ENCODE measurements around the gene GART.

The GART gene

DNA sequence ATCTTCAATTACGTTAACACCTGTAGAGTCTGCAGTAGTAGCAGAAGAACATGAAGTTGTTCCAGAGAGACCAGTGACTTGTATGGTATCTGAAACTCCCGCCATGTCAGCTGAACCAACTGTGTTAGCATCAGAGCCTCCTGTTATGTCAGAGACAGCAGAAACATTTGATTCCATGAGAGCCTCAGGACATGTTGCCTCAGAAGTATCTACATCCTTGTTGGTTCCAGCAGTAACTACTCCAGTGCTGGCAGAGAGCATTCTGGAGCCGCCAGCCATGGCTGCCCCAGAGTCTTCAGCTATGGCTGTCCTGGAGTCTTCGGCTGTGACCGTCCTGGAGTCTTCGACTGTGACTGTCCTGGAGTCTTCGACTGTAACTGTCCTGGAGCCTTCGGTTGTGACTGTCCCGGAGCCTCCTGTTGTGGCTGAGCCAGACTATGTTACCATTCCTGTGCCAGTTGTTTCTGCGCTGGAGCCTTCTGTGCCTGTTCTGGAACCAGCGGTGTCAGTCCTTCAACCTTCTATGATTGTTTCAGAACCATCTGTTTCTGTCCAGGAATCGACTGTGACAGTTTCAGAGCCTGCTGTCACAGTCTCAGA is 11.2 kb upstream of the GART start:
- DNase-seq (ENCODE audit: low spot score): no peak

DNA sequence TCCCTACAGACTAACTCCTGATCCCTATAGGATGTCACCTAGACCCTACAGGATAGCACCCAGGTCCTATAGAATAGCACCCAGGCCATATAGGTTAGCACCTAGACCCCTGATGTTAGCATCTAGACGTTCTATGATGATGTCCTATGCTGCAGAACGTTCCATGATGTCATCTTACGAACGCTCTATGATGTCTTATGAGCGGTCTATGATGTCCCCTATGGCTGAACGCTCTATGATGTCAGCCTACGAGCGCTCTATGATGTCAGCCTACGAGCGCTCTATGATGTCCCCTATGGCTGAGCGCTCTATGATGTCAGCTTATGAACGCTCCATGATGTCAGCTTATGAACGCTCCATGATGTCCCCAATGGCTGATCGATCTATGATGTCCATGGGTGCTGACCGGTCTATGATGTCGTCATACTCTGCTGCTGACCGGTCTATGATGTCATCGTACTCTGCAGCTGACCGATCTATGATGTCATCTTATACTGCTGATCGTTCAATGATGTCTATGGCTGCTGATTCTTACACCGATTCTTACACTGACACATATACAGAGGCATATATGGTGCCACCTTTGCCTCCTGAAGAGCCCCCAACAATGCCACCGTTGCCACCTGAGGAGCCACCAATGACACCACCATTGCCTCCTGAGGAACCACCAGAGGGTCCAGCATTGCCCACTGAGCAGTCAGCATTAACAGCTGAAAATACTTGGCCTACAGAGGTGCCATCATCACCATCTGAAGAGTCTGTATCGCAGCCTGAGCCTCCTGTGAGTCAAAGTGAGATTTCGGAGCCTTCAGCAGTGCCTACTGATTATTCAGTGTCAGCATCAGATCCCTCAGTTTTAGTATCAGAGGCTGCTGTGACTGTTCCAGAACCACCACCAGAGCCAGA is 10.4 kb upstream of the GART start:
- no peak for DNase-seq (ENCODE audit: low spot score)

GRCh38 chr21:33551664-33552063 is 9.7 kb upstream of the GART start:
- no peak for DNase-seq (ENCODE audit: low spot score)

DNA sequence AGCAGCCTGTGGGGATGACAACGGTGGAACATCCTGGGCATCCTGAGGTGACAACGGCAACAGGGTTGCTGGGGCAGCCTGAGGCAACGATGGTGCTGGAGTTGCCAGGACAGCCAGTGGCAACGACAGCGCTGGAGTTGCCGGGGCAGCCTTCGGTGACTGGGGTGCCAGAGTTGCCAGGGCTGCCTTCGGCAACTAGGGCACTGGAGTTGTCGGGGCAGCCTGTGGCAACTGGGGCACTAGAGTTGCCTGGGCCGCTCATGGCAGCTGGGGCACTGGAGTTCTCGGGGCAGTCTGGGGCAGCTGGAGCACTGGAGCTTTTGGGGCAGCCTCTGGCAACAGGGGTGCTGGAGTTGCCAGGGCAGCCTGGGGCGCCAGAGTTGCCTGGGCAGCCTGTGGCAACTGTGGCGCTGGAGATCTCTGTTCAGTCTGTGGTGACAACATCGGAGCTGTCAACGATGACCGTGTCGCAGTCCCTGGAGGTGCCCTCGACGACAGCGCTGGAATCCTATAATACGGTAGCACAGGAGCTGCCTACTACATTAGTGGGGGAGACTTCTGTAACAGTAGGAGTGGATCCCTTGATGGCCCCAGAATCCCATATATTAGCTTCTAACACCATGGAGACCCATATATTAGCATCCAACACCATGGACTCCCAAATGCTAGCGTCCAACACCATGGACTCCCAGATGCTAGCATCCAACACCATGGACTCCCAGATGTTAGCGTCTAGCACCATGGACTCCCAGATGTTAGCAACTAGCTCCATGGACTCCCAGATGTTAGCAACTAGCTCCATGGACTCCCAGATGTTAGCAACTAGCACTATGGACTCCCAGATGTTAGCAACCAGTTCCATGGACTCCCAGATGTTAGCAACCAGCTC is 9.1 kb upstream of the GART start:
- no peak for DNase-seq (ENCODE audit: low spot score)

GRCh38 chr21:33549848-33550771 is 8.2 kb upstream of the GART start:
- no peak for DNase-seq (ENCODE audit: low spot score)

DNA sequence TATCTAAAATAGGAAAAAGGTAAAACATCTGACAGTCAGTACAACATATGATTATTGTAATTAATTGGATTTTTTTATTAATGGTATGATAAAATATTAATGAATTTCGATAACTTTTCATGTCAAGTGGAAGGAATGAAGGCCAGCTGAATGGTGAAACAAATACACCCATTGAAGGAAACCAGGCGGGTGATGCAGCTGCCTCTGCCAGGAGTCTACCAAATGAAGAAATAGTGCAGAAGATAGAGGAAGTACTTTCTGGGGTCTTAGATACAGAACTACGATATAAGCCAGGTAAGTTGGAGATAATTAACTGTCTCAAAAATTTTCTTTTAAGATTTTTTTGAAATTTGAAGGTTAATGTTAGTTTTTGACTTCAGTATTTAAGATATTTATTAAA is 4.2 kb upstream of the GART start:
- no peak for DNase-seq (ENCODE audit: low spot score)

- DNase-seq (ENCODE audit: low spot score): no peak
Observed at GRCh38 chr21:33544451-33545195, 2.7 kb upstream of the GART start.

DNA sequence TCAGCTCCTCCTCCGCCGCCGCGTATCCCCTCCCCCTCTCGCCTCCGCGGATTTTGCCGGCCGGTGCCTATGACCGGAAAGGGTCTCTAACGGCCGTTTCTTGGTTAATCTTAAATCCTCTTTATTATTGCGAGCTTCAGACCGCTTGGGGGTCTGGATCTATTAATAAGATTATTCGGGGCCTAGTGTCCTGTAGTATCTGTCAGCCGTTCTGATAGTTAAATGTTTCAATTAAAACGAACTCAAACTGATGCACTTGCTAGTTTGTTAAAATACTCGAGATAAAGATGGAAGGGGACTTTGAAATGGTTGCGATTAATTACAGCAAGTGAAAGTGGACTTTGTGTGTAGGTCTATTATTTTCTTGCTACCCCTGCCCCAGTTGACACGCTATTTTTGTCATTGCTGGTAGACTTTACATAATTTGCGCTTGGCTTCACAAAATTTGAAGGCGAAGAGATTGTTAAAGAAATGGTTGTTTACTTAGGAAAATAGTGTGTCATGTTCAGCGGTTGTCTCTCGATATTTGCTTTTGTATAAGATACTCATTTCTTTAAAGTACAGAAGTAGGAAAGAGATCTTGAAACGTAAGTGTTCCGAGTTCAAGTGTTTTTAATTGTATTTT is 1.7 kb upstream of the GART start:
- no peak for DNase-seq (ENCODE audit: low spot score)

DNA sequence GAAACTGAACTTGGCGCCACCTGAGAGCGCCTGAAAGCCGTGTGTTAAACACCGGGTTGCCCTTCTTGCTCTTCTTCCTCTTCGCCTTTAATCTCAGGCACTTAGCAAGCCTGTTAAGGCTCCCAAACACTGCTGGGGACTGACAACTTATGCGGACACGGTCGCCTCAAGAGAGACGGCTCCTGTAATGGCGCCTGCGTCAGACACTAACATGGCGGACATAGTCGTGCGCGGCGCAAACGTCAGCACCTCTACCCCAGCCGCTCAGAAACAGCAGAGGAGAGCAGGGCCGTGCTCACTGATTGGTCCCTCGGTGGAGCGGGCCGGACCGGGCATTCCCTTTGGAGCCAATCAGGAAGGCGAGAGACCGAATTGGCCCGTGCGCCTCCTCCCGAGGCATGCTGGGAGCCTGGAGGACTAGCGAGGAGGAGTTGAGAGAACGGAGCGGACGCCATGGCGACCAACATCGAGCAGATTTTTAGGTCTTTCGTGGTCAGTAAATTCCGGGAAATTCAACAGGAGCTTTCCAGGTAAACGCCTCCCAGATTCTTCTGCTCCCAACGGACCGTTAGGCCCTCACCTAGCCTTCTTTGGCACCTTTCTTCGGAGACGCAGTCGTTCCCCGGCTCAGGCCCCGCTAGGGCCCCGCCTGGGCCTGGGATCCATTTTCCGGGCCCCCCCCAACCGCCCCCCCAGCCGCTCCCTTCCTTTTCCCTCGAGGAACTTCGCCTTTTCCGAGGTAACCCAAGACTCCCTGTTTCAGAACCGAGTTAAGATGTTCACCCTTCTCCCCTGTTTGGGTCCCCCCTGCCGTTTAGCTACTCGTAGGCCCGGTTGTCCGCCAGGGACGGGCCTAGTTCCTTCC is 955 bp upstream of the GART start, which contains the start of gene SON:
Gene SON (plus strand): TSS at position 399 of the 865 bp plus-strand sequence. CDS start 55 bp downstream, at position 454.
- DNase-seq (ENCODE audit: low spot score): peak; percentile 99

DNA sequence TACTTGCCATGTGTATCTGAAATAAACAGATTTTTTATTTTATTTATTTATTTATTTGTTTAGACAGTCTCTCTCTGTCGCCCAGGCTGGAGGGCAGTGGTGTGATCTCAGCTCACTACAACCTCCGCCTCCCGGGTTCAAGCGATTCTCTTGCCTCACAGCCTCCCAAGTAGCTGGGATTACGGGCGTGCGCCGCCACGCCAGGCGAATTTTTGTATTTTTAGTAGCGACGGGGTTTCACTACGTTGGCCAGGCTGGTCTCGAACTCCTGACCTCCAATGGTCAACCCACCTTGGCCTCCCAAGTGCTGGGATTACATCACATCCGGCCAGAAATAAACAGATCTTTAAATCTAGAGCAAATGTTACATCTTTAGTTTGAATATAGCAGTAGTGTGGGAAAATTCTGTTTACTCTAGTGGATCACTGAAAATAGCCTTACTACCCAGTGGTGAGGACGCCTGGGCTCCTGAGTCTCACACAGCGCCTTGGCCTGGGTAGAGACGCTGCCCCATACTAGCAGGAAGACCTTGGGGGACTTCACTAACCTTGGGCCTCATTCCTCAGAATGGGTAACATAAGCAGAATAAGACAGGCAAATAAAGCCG is 709 bp downstream of the GART start:
- DNase-seq (ENCODE audit: low spot score): no peak

DNA sequence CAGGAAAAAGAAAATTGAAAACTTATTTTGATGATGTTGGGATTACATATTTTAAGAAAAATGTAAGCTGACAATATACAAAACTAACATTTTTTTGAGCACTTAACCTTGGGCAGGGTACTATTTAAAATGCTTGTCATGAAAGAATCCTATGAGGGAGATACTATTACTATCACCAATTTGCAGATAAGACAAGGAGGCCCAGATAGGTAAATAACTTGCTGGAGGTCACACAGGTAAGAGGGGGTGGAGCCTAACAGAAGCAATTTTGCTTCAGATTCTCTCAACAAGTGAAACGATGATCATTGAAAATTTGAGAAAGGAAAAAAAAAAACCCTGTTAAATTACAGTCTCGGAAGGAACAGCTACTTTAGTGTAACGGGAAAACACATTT is 1.2 kb downstream of the GART start:
- DNase-seq (ENCODE audit: low spot score): no peak

- DNase-seq (ENCODE audit: low spot score): no peak
Observed at GRCh38 chr21:33539616-33540015, 2.3 kb downstream of the GART start.

- no peak for DNase-seq (ENCODE audit: low spot score)
Observed at GRCh38 chr21:33537212-33537611, 4.7 kb downstream of the GART start.

DNA sequence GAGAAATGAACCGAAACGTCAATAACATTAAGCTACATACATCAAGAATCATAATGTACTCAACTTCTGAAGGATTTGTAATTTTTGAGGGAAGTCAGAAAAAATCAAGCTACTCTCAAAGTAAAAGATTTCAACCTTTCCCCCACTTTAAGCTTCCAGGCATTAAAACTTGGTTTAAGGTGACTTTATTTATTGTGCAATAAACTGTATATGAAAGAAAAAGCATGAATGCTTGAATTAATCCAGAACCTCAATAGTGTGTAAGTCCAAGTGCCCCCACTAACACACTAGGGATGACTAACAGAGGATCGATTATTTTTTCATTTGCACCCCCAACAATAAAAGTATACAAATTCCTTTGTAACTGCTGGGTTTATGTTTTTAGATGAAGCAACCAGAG is 10.9 kb downstream of the GART start:
- DNase-seq (ENCODE audit: low spot score): no peak

DNA sequence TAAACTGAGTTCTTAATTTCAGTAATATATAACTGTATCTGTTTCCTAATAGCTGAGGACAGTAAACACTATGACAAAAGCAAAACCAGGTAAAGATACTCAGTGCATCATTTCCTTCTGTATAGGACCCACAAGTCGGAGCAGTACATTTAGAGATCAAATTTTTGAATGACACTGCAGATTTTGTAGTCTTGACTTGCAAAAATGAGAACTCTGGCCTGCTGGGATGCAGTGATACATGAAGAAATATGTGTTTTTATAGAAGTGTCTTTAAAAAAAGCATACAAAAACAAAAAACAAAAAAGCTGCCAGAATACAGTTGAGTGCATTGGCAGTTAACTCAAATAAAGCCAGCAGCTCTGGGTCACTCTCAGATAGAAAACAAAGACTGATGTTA is 19.0 kb downstream of the GART start:
- DNase-seq (ENCODE audit: low spot score): no peak

DNA sequence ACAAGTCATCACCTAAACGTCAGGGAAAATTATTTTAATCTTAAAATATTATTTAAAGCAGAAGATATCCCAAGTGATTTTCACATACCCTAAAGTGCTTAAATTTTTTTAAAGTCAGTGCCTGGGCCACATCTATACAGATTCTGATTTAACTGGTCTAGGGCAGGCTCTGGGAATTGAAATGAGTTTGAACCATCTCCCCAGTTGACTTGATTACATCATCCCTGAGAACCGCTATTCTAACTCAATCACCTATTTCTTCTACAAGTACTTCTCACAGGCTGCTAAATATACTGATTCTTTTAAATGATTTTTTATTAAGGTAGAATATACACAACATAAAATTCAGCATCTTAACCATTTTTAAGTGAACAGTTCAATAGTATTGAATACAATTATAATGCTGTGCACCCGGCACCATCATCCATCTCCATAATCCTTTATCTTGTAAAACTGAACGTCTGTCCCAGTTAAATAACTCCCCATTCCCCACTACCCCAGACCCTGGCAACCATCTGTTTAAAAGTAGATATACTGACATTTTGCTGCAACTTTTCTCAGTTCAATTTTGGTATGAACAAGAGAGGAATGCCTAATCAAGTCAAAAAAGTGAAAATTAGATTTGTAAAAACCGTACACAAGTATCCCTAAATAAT is 19.5 kb downstream of the GART start:
- no peak for DNase-seq (ENCODE audit: low spot score)

- DNase-seq (ENCODE audit: low spot score): no peak
Observed at GRCh38 chr21:33518899-33519298, 23.0 kb downstream of the GART start.

- no peak for DNase-seq (ENCODE audit: low spot score)
Observed at GRCh38 chr21:33514229-33514628, 27.7 kb downstream of the GART start.

All from cerebellar cortex (tissue), 1 donor.